H1 (cell line): ENCODE results near the gene NOG. TPM values are rescaled to one million over a fixed set of nuclear protein-coding genes. Genes with fewer than 3 reads are reported as not detected.

ENCODE experiments used
- CTCF ChIA-PET: fragments of 300-600 bp; sonication (Branson Sonifier 250); formaldehyde crosslinking; loops from one replicate; lab custom pipeline; 2021; ENCODE audit not compliant: partially characterized antibody; lab: Charles Lee
- POLR2A ChIA-PET: fragments of 300-600 bp; sonication (Branson Sonifier 250); formaldehyde crosslinking; loops from one replicate; lab custom pipeline; 2021; ENCODE audit warnings: inconsistent platforms; ENCODE audit not compliant: partially characterized antibody; lab: Charles Lee
- DNase-seq, 2 experiments: peaks; one replicate each; pipeline versions ENCODE4 v3.0.0 to v3.0.0-alpha.2; 2010 to 2022; ENCODE audit warnings: low spot score in 2 of 2, low read depth in 1 of 2, mixed read lengths in 1 of 2
- FAIRE-seq: peaks from 2 replicates; lab custom pipeline; 2011; peaks lifted over from hg19 to GRCh38; lab: Jason Lieb, UNC
- H2AFZ ChIP-seq: 2 replicates; pipeline ENCODE4 v1.8.1; 2012; ENCODE audit warnings: low read length, inconsistent platforms
- H2AK5ac ChIP-seq: 2 replicates; pipeline ENCODE4 v1.6.1; 2013; ENCODE audit warnings: low read depth, low read length
- H2BK120ac ChIP-seq: replicated peaks from 2 replicates; pipeline ENCODE3; 2013; ENCODE audit warnings: low read depth, low read length, inconsistent platforms
- H2BK12ac ChIP-seq: 2 replicates; pipeline ENCODE4 v1.6.1; 2013; ENCODE audit warnings: low read depth, low read length
- H2BK15ac ChIP-seq: 2 replicates; pipeline ENCODE4 v1.6.1; 2013; ENCODE audit warnings: low read length
- H2BK20ac ChIP-seq: 2 replicates; pipeline ENCODE4 v1.6.1; 2013; ENCODE audit warnings: low read length
- H2BK5ac ChIP-seq: 2 replicates; pipeline ENCODE4 v1.6.1; 2013; ENCODE audit warnings: low read depth, low read length
- H3K14ac ChIP-seq: 2 replicates; pipeline ENCODE4 v1.6.1; 2013; ENCODE audit warnings: inconsistent platforms; ENCODE audit not compliant: insufficient read length
- H3K18ac ChIP-seq: 2 replicates; pipeline ENCODE4 v1.6.1; 2013; ENCODE audit warnings: low read length; ENCODE audit errors: extremely low read depth
- H3K23ac ChIP-seq: 2 replicates; pipeline ENCODE4 v1.6.1; 2013; ENCODE audit warnings: inconsistent platforms; ENCODE audit not compliant: insufficient read length
- H3K23me2 ChIP-seq: 2 replicates; pipeline ENCODE4 v1.6.1; 2013; ENCODE audit warnings: low read depth, low read length
- H3K27ac ChIP-seq: 2 replicates; pipeline ENCODE4 v1.6.1; 2011; ENCODE audit warnings: low read depth, low read length, inconsistent platforms
- H3K27me3 ChIP-seq, 4 experiments: replicated peaks in 1 of 4; 1 replicate in 1 of 4; 2 replicates in 3 of 4; pipeline versions ENCODE4 v1.6.1 to v1.8.1; 2011 to 2013; ENCODE audit warnings: low read length in 3 of 4, mild to moderate bottlenecking in 3 of 4, inconsistent platforms in 2 of 4, mixed read lengths in 2 of 4, moderate library complexity in 1 of 4; ENCODE audit not compliant: control insufficient read depth in 3 of 4, insufficient read depth in 3 of 4; ENCODE audit errors: extremely low read depth in 1 of 4
- H3K36me3 ChIP-seq, 4 experiments: 2 replicates each; pipeline versions ENCODE4 v1.6.1 to v1.8.1; 2011 to 2013; ENCODE audit warnings: mild to moderate bottlenecking in 4 of 4, low read length in 3 of 4, moderate library complexity in 2 of 4, control low read depth in 1 of 4, inconsistent platforms in 1 of 4; ENCODE audit not compliant: insufficient read depth in 4 of 4, control insufficient read depth in 2 of 4
- H3K4ac ChIP-seq: replicated peaks from 2 replicates; pipeline ENCODE3; 2013; ENCODE audit warnings: low read length, low read depth, mixed read lengths, inconsistent platforms; ENCODE audit not compliant: insufficient read length
- H3K4me1 ChIP-seq, 4 experiments: replicated peaks in 1 of 4; 1 replicate in 1 of 4; 2 replicates in 3 of 4; pipeline versions ENCODE4 v1.6.1 to v1.8.1; 2011 to 2013; ENCODE audit warnings: low read length in 3 of 4, inconsistent platforms in 2 of 4, mixed read lengths in 1 of 4; ENCODE audit not compliant: insufficient read depth in 4 of 4, control insufficient read depth in 3 of 4
- H3K4me2 ChIP-seq, 2 experiments: 2 replicates each; pipeline versions ENCODE4 v1.6.1 to v1.8.1; 2011 to 2013; ENCODE audit warnings: low read depth in 2 of 2, low read length in 2 of 2, control low read depth in 1 of 2, inconsistent platforms in 1 of 2, mild to moderate bottlenecking in 1 of 2; ENCODE audit not compliant: insufficient read depth in 1 of 2
- H3K4me3 ChIP-seq, 4 experiments: fragments of 200-600, 300-600 bp in 1 of 4; sonication (generic), shearing (Covaris generic), sonication (Bioruptor Twin) in 1 of 4; 2 replicates each; pipeline versions ENCODE4 v1.5.1 to v1.8.1; 2011 to 2016; ENCODE audit warnings: low read length in 4 of 4, low read depth in 3 of 4, control low read depth in 2 of 4, inconsistent platforms in 2 of 4, mild to moderate bottlenecking in 2 of 4, mixed read lengths in 1 of 4, moderate library complexity in 1 of 4; ENCODE audit not compliant: insufficient read depth in 2 of 4; ENCODE audit errors: extremely low read depth in 1 of 4
- H3K56ac ChIP-seq: replicated peaks from 2 replicates; pipeline ENCODE3; 2013; ENCODE audit warnings: low read depth, mild to moderate bottlenecking, mixed read lengths, low read length, inconsistent platforms; ENCODE audit not compliant: insufficient read length
- H3K79me1 ChIP-seq: 2 replicates; pipeline ENCODE4 v1.6.1; 2013; ENCODE audit warnings: low read depth, low read length, control low read depth
- H3K79me2 ChIP-seq, 2 experiments: 2 replicates each; pipeline versions ENCODE4 v1.6.1 to v1.8.1; 2012 to 2013; ENCODE audit warnings: low read length in 2 of 2, mild to moderate bottlenecking in 2 of 2, inconsistent platforms in 1 of 2; ENCODE audit not compliant: insufficient read depth in 2 of 2, control insufficient read depth in 1 of 2
- H3K9ac ChIP-seq, 4 experiments: replicated peaks in 1 of 4; 1 replicate in 1 of 4; 2 replicates in 3 of 4; pipeline versions ENCODE4 v1.6.1 to v1.8.1; 2011 to 2013; ENCODE audit warnings: low read depth in 3 of 4, low read length in 3 of 4, control low read depth in 2 of 4, mild to moderate bottlenecking in 2 of 4, moderate library complexity in 2 of 4, inconsistent platforms in 1 of 4; ENCODE audit errors: extremely low read depth in 1 of 4
- H3K9me3 ChIP-seq, 2 experiments: 2 replicates each; pipeline versions ENCODE4 v1.6.1 to v1.8.1; 2012 to 2013; ENCODE audit warnings: mild to moderate bottlenecking in 2 of 2, moderate library complexity in 2 of 2, control low read depth in 1 of 2, inconsistent platforms in 1 of 2, low read depth in 1 of 2, low read length in 1 of 2, mixed read lengths in 1 of 2; ENCODE audit not compliant: insufficient read depth in 2 of 2
- H4K20me1 ChIP-seq, 2 experiments: replicated peaks in 1 of 2; 2 replicates each; pipeline versions ENCODE3 to v1.8.1; 2011 to 2013; ENCODE audit warnings: inconsistent platforms in 2 of 2, low read length in 2 of 2, mild to moderate bottlenecking in 1 of 2; ENCODE audit not compliant: insufficient read depth in 2 of 2, control insufficient read depth in 1 of 2
- H4K5ac ChIP-seq: 2 replicates; pipeline ENCODE4 v1.6.1; 2013; ENCODE audit warnings: low read length, low read depth, mixed read lengths, inconsistent platforms; ENCODE audit not compliant: insufficient read length
- H4K8ac ChIP-seq: 2 replicates; pipeline ENCODE4 v1.8.0; 2013; ENCODE audit warnings: mild to moderate bottlenecking, moderate library complexity, low read length, inconsistent platforms; ENCODE audit not compliant: insufficient read depth; ENCODE audit errors: extremely low read depth
- H4K91ac ChIP-seq: replicated peaks from 2 replicates; pipeline ENCODE3; 2013; ENCODE audit warnings: low read length, mixed read lengths, inconsistent platforms; ENCODE audit not compliant: insufficient read length
- BRCA1 ChIP-seq: IDR thresholded peaks from 2 replicates; pipeline ENCODE4 v1.6.1; 2012; ENCODE audit warnings: low read depth, low read length, improper control_type of control experiment
- HDAC2 ChIP-seq, 2 experiments: fragments of 300-600 bp in 1 of 2; sonication (generic) in 1 of 2; IDR thresholded peaks; 2 replicates each; pipeline ENCODE4 v1.6.1; 2011 to 2012; ENCODE audit warnings: low read depth in 2 of 2, low read length in 2 of 2, mild to moderate bottlenecking in 2 of 2, moderate library complexity in 2 of 2, borderline replicate concordance in 1 of 2, inconsistent platforms in 1 of 2
- KDM4A ChIP-seq: IDR thresholded peaks from one replicate; pipeline ENCODE4 v1.7.1; 2012; ENCODE audit warnings: low read depth, mild to moderate bottlenecking, moderate library complexity, low read length, inconsistent platforms; ENCODE audit not compliant: severe bottlenecking
- NRF1 ChIP-seq: IDR thresholded peaks from 2 replicates; pipeline ENCODE4 v1.6.1; 2011; ENCODE audit warnings: mild to moderate bottlenecking, low read depth, low read length, improper control_type of control experiment
- POLR2AphosphoS5 ChIP-seq: IDR thresholded peaks from 2 replicates; pipeline ENCODE4 v1.6.1; 2011; ENCODE audit warnings: low read depth, low read length
- RBBP5 ChIP-seq: IDR thresholded peaks from 2 replicates; pipeline ENCODE4 v1.7.1; 2012; ENCODE audit warnings: low read depth, mild to moderate bottlenecking, inconsistent platforms, low read length, moderate library complexity, borderline replicate concordance
- RFX5 ChIP-seq: IDR thresholded peaks from 2 replicates; pipeline ENCODE4 v1.6.1; 2011; ENCODE audit warnings: low read depth, low read length, improper control_type of control experiment, borderline replicate concordance
- ZNF274 ChIP-seq: IDR thresholded peaks from 2 replicates; pipeline ENCODE4 v1.7.0; 2012; ENCODE audit warnings: low read length, borderline replicate concordance; ENCODE audit errors: extremely low read depth
- WGBS, 2 experiments: shearing (Covaris generic) in 1 of 2; methylation state at CpG; one replicate each; pipeline versions ENCODE4 v1.1.6 to v1.1.7; 2013 to 2015; ENCODE audit warnings: low lambda C conversion rate in 2 of 2, mixed read lengths in 2 of 2, inconsistent platforms in 1 of 2, low coverage in 1 of 2, missing lambda C conversion rate in 1 of 2; ENCODE audit not compliant: insufficient replicate concordance in 2 of 2, insufficient coverage in 1 of 2, insufficient read length in 1 of 2; ENCODE audit errors: extremely low coverage in 1 of 2, missing lambda C conversion rate in 1 of 2; 5-methylcytosine and 5-hydroxymethylcytosine counted together
- polyA plus RNA-seq, 7 experiments: library from polyadenylated mRNA; depleted of rRNA in 3 of 7; stranded (reverse) in 5 of 7; unstranded in 2 of 7; fragments of >200 nt in 5 of 7; fragments of 200-250 nt in 2 of 7; gene quantifications; 1 replicate in 5 of 7; 2 replicates in 1 of 7; 4 replicates in 1 of 7; pipeline versions ENCODE4 v1.2.1 to v1.2.3, GENCODE V29; 2011 to 2013; ENCODE audit warnings: missing spikeins in 2 of 7, mixed read lengths in 2 of 7
- total RNA-seq: library from RNA; stranded (reverse); fragmentation: NEBNext Ultra II Directional; extraction: Animal tissue kit (Norgen Biotek cat#: 25700); gene quantifications from 2 replicates; pipeline ENCODE4 v1.2.1, GENCODE V29; 2021

Gene NOG
- total and polyA plus RNA-seq, 2 of the 8 experiments (the other 6 are each of a cell fraction or from before 2014, with no cell fraction given): 0.35 TPM

DNA sequence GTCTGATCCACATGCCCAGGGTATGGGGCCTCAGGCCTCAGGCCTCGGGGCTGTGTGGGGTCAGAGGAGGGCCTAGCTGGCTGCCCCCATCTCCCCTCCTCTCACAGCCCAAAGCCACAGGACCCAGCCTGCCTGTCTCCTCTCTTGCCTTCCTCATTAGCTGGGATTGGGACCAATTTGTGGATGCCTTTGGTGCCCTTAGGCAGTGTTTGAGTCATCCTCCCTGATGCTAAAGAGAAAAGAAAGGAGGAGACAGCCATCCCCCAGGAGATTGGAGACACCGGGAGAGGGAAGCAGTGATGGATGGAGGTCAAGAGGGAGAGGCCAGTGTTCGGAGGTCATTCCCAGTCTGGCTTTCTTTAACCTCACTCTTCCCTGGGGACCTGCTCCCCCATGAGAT is 23.3 kb upstream of the NOG start:
- Histone ChIP-seq H3K23me2 (no peaks in the 10 kb centered on the region), H3K9ac (no peak overlapping the region), H2AK5ac (no peak overlapping the region), H3K79me1 (no peaks in the 10 kb centered on the region), H3K23ac (no peak overlapping the region), H2AFZ (no peak overlapping the region), H3K14ac (no peak overlapping the region), H3K4me3 (no peak overlapping the region), H3K79me2 (no peaks in the 10 kb centered on the region), H2BK5ac (no peak overlapping the region), H3K9me3 (no peaks in the 10 kb centered on the region), H4K20me1 (no peaks in the 10 kb centered on the region), H4K8ac (no peak overlapping the region; the same call in 1 of the 2 replicates), H3K27ac (no peak overlapping the region), H3K4me1 (no peaks in the 10 kb centered on the region), H2BK12ac (no peak overlapping the region), H2BK15ac (no peak overlapping the region), H3K27me3 (no peaks in the 10 kb centered on the region), H3K4me2 (no peak overlapping the region), H2BK20ac (no peak overlapping the region), H4K91ac (no peak overlapping the region), H3K56ac (no peak overlapping the region), H2BK120ac (no peak overlapping the region), H4K5ac (no peak overlapping the region), H3K4ac (no peak overlapping the region), H3K36me3 (no peaks in the 10 kb centered on the region), H3K18ac (no peak overlapping the region)
- CTCF ChIA-PET: no interaction called here
- 71% methylated on average over 3 of the region's 3 CpGs; no CpG with 5 or more reads in 1 of the 2 experiments for WGBS, 2 experiments
- FAIRE-seq (no peak), DNase-seq (no peak)
- POLR2A ChIA-PET: no interaction called here
- TF ChIP-seq HDAC2 (IDR thresholded peaks at IDR 0.05; ENCODE audit: borderline replicate concordance in 1 of 2, low read depth in 2 of 2, low read length in 2 of 2): no peak
- no peak for TF ChIP-seq POLR2AphosphoS5
- no peak for TF ChIP-seq NRF1
- TF ChIP-seq ZNF274: no peak
- no peak for TF ChIP-seq BRCA1
- TF ChIP-seq KDM4A: no peak
- TF ChIP-seq RFX5: no peak
- TF ChIP-seq RBBP5: no peak
